IPS-18a (cell line): ENCODE measurements around the gene SH3BP1.

Experiments used
- H3K27ac ChIP-seq: one replicate; pipeline ENCODE4 v1.5.1; 2013; ENCODE audit warnings: low read length
- H3K27me3 ChIP-seq: one replicate; pipeline ENCODE4 v1.6.1; 2013; ENCODE audit warnings: mild to moderate bottlenecking, low read length; ENCODE audit not compliant: control insufficient read depth, insufficient read depth
- H3K36me3 ChIP-seq: one replicate; pipeline ENCODE4 v1.6.1; 2013; ENCODE audit warnings: low read depth, low read length; ENCODE audit not compliant: control insufficient read depth
- H3K4me1 ChIP-seq: one replicate; pipeline ENCODE4 v1.6.1; 2013; ENCODE audit warnings: low read depth, low read length; ENCODE audit not compliant: control insufficient read depth
- H3K4me3 ChIP-seq: one replicate; pipeline ENCODE4 v1.5.1; 2013; ENCODE audit warnings: low read length
- H3K9ac ChIP-seq: one replicate; pipeline ENCODE4 v1.6.1; 2013; ENCODE audit warnings: mild to moderate bottlenecking, low read length, moderate library complexity
- H3K9me3 ChIP-seq: one replicate; pipeline ENCODE4 v1.6.1; 2013; ENCODE audit warnings: low read depth, low read length; ENCODE audit not compliant: control insufficient read depth

The SH3BP1 gene

DNA sequence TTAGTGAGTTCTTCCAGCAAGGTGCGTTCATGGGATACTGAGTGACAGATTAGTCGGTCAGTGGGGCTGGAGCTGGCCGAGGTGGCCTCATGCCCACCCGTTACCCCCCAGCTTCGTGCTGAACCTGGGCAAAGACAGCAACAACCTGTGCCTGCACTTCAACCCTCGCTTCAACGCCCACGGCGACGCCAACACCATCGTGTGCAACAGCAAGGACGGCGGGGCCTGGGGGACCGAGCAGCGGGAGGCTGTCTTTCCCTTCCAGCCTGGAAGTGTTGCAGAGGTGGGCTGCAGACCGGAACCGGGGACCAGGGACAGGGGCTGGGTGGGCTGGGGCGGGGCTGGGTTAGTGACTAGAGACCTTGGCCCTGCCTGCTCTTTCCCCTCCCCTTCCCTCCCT lies 38.9 kb downstream of the SH3BP1 start:
- H3K4me1 ChIP-seq: peaks cover 8% of the 10 kb centered on the region
- no peak overlapping the region for H3K4me3 ChIP-seq
- H3K36me3 ChIP-seq: no peaks in the 10 kb centered on the region
- no peak overlapping the region for H3K27ac ChIP-seq
- H3K9me3 ChIP-seq: no peaks in the 10 kb centered on the region
- no peak overlapping the region for H3K9ac ChIP-seq
- no peaks in the 10 kb centered on the region for H3K27me3 ChIP-seq

DNA sequence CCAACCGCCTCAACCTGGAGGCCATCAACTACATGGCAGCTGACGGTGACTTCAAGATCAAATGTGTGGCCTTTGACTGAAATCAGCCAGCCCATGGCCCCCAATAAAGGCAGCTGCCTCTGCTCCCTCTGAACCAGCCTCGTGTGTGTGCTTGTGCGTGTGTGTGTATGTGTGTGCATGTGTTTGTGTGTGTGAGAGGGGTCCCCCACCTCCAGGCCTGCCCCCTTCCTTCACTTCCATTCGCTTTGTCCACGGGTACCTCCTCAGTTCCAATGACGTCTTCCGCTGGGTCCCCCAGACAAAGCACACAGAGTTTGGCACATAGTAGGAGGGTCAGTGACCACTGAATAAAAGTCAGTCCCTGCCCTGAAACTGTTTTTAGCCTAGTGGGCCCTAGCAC lies 40.2 kb downstream of the SH3BP1 start:
- H3K4me3 ChIP-seq: no peak overlapping the region
- H3K27me3 ChIP-seq: no peaks in the 10 kb centered on the region
- H3K9me3 ChIP-seq: no peaks in the 10 kb centered on the region
- peaks cover 8% of the 10 kb centered on the region for H3K4me1 ChIP-seq
- H3K9ac ChIP-seq: no peak overlapping the region
- no peak overlapping the region for H3K27ac ChIP-seq
- H3K36me3 ChIP-seq: no peaks in the 10 kb centered on the region

DNA sequence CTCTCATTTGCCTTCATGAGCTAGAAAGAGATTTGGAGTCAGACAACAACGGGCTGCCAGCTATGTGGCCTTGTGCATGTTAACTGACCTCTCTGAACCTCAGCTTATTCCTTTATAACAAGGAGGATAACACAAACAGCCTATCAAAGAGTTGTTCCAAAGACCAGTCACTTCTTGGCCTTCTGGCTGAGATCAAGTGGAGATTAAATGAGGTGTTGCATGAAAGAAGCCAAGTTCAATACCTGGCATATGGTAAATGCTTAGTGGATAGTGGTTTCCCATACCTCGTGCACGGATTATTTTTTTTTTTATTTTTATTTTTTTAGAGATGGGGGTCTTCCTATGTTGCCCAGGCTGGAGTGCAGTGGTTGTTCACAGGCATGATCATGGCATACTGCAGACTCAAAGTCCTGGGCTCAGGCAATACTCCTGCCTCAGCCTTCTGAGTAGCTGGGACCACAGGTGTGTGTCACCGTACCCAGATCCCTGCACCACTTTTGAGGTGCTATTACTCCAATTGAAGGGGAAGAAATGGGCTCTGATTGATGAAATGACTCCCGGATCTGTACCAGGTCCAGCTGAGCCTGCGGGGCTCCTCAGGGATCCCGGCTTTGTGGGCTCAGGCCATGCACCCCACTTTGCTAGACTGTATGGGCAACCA lies 40.9 kb downstream of the SH3BP1 start:
- H3K27me3 ChIP-seq: no peaks in the 10 kb centered on the region
- peaks cover 5% of the 10 kb centered on the region for H3K4me1 ChIP-seq
- no peak overlapping the region for H3K27ac ChIP-seq
- H3K9me3 ChIP-seq: no peaks in the 10 kb centered on the region
- no peak overlapping the region for H3K4me3 ChIP-seq
- H3K9ac ChIP-seq: no peak overlapping the region
- no peaks in the 10 kb centered on the region for H3K36me3 ChIP-seq

DNA sequence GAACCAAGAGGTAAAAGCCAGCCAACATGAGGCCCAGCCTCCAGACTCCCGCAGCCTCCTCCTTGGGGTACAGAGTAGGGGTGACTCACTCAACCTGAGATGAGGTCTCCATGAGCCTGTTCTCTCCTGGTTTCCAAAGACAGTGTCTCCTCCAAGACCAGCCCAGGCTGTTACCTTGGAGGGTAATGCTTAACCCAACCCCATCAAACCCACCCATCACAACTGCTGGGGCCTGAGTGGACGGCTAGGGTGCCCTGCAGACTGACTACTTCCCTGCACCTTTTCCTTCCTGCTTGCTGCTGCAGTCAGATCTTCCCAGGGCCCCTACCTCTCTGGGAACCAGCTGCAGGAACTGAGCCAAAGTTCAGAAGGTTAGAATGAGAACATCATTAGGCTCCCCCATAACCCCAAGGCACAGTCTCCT lies 41.5 kb downstream of the SH3BP1 start:
- Histone ChIP-seq H3K4me1 (peaks cover 5% of the 10 kb centered on the region), H3K36me3 (no peaks in the 10 kb centered on the region), H3K9ac (no peak overlapping the region), H3K27me3 (no peaks in the 10 kb centered on the region), H3K27ac (no peak overlapping the region), H3K9me3 (no peaks in the 10 kb centered on the region), H3K4me3 (no peak overlapping the region)

DNA sequence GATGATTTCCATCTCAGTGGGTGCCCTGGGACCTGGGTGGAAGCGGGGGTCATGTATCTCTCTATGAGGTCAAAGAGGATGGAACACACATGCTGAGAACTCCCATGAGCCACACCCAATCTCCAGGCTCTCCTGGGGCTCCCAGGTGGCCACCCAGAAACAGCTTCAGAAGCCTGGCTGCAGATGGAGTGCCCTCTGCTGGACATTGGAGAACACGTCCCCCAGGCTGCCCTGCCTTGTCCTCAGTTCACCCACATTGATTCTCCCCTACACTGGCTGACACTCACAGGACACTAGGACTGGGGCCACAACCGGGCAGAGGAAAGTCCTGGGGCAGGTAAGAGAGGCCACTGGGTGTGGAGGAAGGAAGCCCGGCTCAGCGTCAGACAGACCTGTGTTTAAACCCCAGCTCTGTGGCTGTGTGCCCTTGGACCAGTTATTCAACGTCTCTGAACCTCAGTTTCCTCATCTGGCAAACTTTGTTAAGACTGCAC lies 42.1 kb downstream of the SH3BP1 start:
- H3K4me1 ChIP-seq: peaks cover 1% of the 10 kb centered on the region
- no peak overlapping the region for H3K27ac ChIP-seq
- no peaks in the 10 kb centered on the region for H3K27me3 ChIP-seq
- no peaks in the 10 kb centered on the region for H3K9me3 ChIP-seq
- H3K36me3 ChIP-seq: no peaks in the 10 kb centered on the region
- H3K4me3 ChIP-seq: no peak overlapping the region
- no peak overlapping the region for H3K9ac ChIP-seq

DNA sequence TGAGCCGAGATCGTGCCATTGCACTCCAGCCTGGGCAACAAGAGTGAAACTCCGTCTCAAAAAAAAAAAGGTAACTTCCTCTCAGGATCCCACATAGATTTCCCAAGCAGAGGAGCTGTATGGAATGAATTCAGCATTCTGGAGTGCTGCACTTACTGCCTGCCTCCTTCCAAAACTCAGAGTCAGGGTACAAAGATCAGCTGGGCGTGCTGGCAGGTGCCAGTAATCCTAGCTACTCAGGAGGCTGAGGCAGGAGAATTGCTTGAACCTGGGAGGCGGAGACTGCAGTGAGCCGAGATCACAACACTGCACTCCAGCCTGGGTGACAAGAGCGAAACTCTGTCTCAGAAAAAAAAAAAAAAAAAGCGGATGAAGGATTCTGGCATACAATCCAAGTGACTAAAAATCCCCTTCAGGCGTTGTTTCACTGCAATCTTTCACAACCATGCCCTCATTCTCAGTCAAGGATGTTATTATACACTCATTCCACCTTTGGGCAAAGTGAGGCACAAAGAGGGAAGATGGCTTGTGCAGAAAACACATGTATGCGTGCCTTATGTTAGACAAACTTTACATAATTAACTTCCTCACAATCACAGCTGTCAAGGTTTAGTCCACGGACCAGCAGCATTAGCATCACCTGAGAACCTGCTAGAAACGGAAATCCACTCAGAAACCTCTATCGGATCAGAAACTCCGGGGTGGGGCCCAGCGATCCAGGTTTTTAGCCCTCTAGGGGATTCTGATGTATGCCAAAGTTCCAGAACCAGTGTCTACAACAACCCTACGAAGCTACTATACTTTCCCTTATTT lies 45.5 kb downstream of the SH3BP1 start:
- no peaks in the 10 kb centered on the region for H3K27me3 ChIP-seq
- no peaks in the 10 kb centered on the region for H3K9me3 ChIP-seq
- H3K36me3 ChIP-seq: peaks cover 16% of the 10 kb centered on the region
- H3K9ac ChIP-seq: no peak overlapping the region
- no peaks in the 10 kb centered on the region for H3K4me1 ChIP-seq
- no peak overlapping the region for H3K27ac ChIP-seq
- H3K4me3 ChIP-seq: no peak overlapping the region

DNA sequence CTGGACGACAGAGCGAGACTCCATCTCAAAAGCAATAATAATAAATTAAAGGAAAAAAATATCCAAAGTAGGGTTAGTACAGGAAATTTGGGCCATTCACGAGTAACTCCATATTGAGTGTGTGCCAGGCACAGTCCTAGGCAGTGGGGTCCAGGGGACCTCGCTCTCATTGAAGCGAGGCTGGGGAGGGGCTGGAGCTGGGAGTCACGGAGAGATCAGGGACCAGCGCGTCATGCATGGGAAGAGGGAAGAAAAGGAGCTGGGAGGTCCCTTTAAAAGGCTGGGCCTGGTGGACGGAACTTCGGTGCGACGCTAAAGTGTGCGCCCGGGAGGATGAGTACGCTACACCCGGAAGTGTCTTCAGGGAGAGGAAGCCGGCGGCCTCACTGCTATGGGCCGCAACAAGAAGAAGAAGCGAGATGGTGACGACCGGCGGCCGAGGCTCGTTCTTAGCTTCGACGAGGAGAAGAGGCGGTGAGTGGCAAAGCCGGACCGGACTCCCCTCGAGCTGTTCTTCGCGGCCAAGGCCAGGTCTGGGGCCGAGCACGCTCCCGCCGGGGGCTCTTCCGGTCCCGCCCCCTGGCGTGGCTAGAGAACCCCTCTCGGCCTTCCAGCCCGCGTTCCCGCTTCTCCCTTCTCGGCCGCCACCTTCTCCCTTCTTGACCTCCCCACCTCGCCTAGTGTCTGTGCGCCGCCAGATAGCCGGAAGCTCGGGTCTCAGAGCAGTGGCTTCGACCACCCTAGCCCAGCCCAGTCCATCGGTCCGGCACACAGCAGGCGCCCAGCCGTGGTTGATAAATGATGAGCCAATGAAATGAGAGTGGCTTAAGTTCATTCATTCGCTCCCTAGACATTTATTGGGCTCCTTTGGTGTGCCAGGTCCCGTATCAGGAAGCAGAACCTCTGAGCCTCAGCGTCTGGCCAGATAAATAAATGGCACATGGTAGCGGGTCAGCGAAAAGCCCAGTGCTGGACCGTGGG lies 46.8 kb downstream of the SH3BP1 start, which contains the start of gene NOL12:
NOL12 (plus strand) TSS at position 342 of the 981 bp plus-strand sequence; CDS start at position 392, 50 bp downstream.
- peaks cover 22% of the 10 kb centered on the region for H3K36me3 ChIP-seq
- H3K4me1 ChIP-seq: no peaks in the 10 kb centered on the region
- H3K4me3 ChIP-seq: peak within 1 kb of the TSS; percentile 99
- peak within 1 kb of the TSS; percentile 60 for H3K27ac ChIP-seq
- H3K9ac ChIP-seq: peak within 1 kb of the TSS; percentile 84
- no peaks in the 10 kb centered on the region for H3K9me3 ChIP-seq
- H3K27me3 ChIP-seq: no peaks in the 10 kb centered on the region

DNA sequence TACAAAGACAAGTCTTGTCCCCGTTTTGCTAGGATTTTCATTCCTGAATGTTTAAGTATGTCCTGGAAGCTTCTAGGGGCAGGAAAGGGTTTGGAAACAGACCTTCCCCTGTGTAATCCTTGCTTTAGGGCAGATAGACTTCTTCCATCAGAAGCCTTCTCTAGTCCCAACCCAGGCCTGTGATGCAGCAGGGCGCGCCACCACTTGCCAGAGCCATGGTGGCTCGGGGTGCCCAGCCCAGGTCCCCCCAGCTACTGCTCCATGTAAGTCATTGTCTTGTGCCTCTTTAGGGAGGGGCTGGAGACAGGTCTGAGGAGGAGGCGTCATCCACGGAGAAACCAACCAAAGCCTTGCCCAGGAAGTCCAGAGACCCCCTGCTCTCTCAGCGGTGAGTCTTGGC lies 50.9 kb downstream of the SH3BP1 start:
- no peak overlapping the region for H3K9ac ChIP-seq
- no peak overlapping the region for H3K27ac ChIP-seq
- no peaks in the 10 kb centered on the region for H3K4me1 ChIP-seq
- no peaks in the 10 kb centered on the region for H3K27me3 ChIP-seq
- H3K9me3 ChIP-seq: no peaks in the 10 kb centered on the region
- H3K36me3 ChIP-seq: peaks cover 32% of the 10 kb centered on the region
- H3K4me3 ChIP-seq: no peak overlapping the region

DNA sequence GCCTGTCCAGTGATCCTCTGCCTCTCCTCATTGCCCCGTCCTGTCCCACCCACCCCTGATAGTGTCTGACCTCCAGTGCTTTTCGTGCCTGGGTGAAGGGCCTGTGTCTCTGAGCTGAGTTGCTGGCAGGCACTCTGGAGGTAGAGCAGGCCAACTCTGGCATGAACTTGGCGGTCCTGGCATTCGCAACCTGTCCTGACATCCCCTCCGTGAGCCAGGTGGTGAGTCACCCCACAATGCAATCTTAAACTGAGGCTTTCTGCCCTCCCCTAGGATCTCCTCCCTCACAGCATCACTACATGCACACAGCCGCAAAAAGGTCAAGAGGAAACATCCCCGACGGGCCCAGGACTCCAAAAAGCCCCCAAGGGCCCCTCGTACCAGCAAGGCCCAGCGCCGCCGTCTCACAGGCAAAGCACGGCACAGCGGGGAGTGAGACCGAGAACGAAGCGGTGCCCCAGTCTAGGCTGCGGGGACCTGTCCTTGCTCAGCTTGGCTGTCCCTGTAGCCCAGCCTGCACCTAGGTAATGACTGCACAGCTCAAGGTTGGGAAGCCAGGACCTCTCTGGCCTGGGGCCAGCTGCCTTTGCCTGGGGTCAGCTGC lies 51.5 kb downstream of the SH3BP1 start:
- Histone ChIP-seq H3K27me3 (no peaks in the 10 kb centered on the region), H3K27ac (no peak overlapping the region), H3K4me3 (no peak overlapping the region), H3K4me1 (no peaks in the 10 kb centered on the region), H3K9me3 (no peaks in the 10 kb centered on the region), H3K9ac (no peak overlapping the region), H3K36me3 (peaks cover 32% of the 10 kb centered on the region)

DNA sequence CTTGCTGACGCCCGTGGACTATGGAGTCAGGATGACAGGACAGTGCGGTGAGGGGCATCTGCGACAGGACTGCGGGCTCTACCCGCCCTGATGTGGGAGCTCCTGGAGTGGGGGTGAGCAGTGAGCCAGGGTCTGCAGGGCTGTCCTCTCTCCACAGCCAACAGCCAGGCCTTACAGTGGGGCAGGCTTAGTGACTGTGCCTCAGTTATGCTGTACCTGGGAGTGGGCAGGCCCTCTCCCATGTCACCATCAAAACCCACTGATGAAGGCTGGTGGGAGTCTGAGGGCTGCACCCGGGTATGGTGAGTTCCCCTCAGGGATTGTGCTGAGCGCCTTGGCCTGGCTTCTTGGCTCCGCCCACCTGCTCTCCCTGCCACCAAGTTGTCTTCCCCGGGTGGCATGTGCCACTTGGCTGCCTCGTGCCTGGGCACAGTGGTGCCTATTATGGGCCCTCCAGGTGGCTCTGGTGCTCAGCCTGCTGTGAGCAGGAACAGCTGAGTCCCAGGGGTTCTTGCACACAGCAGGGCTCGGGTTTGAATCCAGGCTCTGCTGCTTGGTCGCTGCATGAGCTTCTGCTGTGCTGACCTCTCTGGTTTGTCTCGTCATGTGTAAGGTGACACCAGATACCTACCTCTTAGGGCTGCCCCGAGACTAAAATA lies 53.3 kb downstream of the SH3BP1 start:
- no peak overlapping the region for H3K4me3 ChIP-seq
- no peaks in the 10 kb centered on the region for H3K9me3 ChIP-seq

More for the DNA sequence above, 53.3 kb downstream of the SH3BP1 start:
- Histone ChIP-seq H3K9ac (no peak overlapping the region), H3K4me1 (no peaks in the 10 kb centered on the region), H3K27ac (no peak overlapping the region), H3K36me3 (peaks cover 32% of the 10 kb centered on the region), H3K27me3 (no peaks in the 10 kb centered on the region)
